ENCODE data around the gene NDUFC1.
"Not testable (repeated sequence)": the region's sequence is repeated elsewhere in the genome, so short reads cannot be mapped to it uniquely, and the experiment has no call there.

Gene NDUFC1

DNA sequence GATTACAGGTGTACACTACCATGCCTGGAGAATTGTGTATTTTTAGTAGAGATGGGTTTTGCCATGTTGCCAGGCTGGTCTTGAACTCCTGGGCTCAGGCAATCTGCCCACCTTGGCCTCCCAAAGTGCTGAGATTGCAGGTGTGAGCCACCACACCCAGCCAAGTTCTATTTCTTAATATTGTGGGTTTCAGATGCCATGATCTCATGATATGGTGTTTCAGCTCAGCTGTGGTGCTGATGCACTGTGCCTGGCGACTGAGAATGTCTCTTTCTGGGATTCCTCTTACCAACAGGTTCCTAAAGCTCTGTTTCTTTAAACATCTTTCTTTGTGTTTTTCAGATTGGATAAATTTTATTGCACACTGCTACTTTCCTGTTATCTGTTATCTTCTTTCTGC, 17.3 kb upstream of the NDUFC1 start:
- H3K4me3 ChIP-seq = no peak overlapping the region
- no peak for TF ChIP-seq CTCF (IDR thresholded peaks at IDR 0.05)
- no peak for DNase-seq (ENCODE audit: low spot score)

GRCh38 chr4:139317635-139318034, 15.4 kb upstream of the NDUFC1 start:
- Histone ChIP-seq H3K4me3 (no peak overlapping the region), H3K27ac (no peak overlapping the region)
- no peak for TF ChIP-seq CTCF (IDR thresholded peaks at IDR 0.05)
- no peak for DNase-seq (ENCODE audit: low spot score)

More for the DNA sequence above, 17.3 kb upstream of the NDUFC1 start:
- no peak overlapping the region for H3K27ac ChIP-seq

GRCh38 chr4:139316733-139317132, 14.5 kb upstream of the NDUFC1 start:
- Histone ChIP-seq H3K4me3 (no peak overlapping the region), H3K27ac (no peak overlapping the region)
- TF ChIP-seq CTCF (IDR thresholded peaks at IDR 0.05) = no peak
- DNase-seq (ENCODE audit: low spot score) = no peak

- Histone ChIP-seq H3K27ac (no peak overlapping the region), H3K4me3 (no peak overlapping the region)
- no peak for DNase-seq (ENCODE audit: low spot score)
- TF ChIP-seq CTCF (IDR thresholded peaks at IDR 0.05) = no peak
Measured at GRCh38 chr4:139315221-139315675, 13.0 kb upstream of the NDUFC1 start.

DNA sequence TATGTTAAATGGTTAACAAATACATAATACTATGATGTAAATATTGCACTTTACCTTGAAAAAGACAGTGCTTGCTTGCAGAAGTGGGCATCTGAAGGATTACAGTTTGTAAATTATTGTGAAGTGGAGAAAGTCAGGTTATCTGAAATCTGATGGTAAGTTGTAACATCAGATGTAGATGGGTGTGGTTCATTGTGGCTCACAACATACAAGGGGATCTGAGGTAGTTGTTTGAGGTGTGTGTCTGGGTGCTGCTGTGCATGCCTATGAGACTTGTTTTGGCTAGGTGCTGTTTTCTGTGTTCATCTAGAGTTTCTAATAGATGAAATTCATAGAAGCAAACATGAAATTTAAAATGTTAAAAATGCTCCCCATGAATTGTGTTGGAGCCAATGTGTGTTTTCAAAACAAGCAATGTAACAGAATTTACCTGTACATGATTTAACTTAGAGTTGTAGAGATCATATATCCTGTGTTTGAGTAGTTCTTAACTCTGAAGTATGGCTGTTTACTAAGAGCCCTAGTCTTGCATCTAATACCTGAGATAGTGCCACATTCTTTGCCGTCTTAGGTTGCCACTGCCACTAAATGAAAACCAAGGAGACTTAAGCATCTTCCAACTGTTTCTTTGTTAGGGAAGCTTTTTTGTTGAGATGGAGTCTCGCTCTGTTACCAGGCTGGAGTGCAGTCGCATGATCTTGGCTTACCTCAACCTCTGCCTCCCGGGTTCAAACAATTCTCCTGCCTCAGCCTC, 11.9 kb upstream of the NDUFC1 start:
- DNase-seq (ENCODE audit: low spot score) = no peak
- no peak for TF ChIP-seq CTCF (IDR thresholded peaks at IDR 0.05)
- Histone ChIP-seq H3K4me3 (no peak overlapping the region), H3K27ac (no peak overlapping the region)

GRCh38 chr4:139313414-139313813, 11.1 kb upstream of the NDUFC1 start:
- H3K27ac ChIP-seq; H3K4me3 ChIP-seq; DNase-seq (ENCODE audit: low spot score): not testable (repeated sequence)

DNA sequence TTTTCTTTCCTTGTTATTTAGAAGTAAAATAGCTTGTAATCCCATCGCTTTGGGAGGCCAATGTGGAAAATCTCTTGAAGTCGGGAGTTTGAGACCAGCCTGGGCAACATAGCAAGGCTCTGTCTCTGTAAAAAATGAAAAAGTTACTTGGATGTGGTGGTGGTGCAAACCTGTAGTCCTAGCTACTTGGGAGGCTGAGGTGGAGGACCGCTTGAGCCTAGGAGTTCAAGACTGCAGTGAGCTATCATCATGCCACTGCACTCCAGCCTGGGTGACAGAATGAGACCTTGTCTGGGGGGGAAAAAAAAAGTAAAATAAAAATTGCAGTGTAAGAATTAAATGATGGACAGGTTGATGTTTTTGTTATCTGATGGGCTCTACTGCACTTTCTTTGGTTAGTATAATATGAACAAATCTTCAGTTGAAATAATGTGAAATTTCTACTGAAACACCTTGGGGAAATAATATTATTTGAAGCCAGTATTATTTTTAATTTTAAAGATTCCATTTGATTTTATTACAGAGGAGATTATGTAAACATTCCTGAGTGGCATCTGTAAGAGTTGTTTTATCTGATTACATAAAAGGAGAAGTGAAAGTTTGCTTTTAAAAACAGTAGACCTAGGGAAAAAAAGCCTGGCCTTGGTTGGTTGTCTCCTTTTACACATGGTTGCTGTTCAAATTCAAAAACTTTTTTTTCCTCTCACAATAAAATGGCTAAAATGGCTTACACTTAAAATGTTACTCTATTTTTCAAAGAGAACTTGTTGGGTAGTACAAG, 10.5 kb upstream of the NDUFC1 start:
- no peak overlapping the region for H3K4me3 ChIP-seq
- TF ChIP-seq CTCF (IDR thresholded peaks at IDR 0.05) = no peak
- DNase-seq (ENCODE audit: low spot score) = no peak
- no peak overlapping the region for H3K27ac ChIP-seq

Data from coronary artery (tissue), 2 donors.